ENCODE measurements around the gene SPARCL1. TPM values are rescaled to one million over a fixed set of nuclear protein-coding genes. Genes with fewer than 3 reads are reported as not detected.

Gene SPARCL1
- total RNA-seq, 1 experiment from 2014 or later: 0.85 TPM

GRCh38 chr4:87430038-87430437 is 99.1 kb downstream of the SPARCL1 start (continued):
- TF ChIP-seq USF2 (CRISPR knock-in tag; IDR thresholded peaks at IDR 0.05): no peak

GRCh38 chr4:87428979-87429378 is 100.2 kb downstream of the SPARCL1 start:
- ChIA-PET POLR2A (interaction anchor here (1.2 kb wide), 1 partner anchor 38 kb away, joined by 3 read pairs; the partner anchor contains the start of gene HSD17B11), CTCF (interaction anchor here (0.6 kb wide), 1 partner anchor 49 kb away, joined by 4 read pairs; no protein-coding TSS in a partner anchor)
- no peak overlapping the region for H3K4me3 Mint-ChIP-seq
- TF ChIP-seq E2F5 (CRISPR knock-in tag; IDR thresholded peaks at IDR 0.05) (no peak), NFYB (CRISPR knock-in tag; conservative IDR thresholded peaks at IDR 0.05; ENCODE audit: low read depth) (no peak), ESRRA (CRISPR knock-in tag; IDR thresholded peaks at IDR 0.05; ENCODE audit: borderline replicate concordance) (no peak), GABPB1 (CRISPR knock-in tag; IDR thresholded peaks at IDR 0.05) (no peak), CREB1 (CRISPR knock-in tag; IDR thresholded peaks at IDR 0.05) (no peak), JUN (CRISPR knock-in tag; IDR thresholded peaks at IDR 0.05) (no peak), TCF7 (CRISPR knock-in tag; IDR thresholded peaks at IDR 0.05; ENCODE audit: low read depth) (no peak), NR2C2 (CRISPR knock-in tag; IDR thresholded peaks at IDR 0.05) (no peak), ATF1 (CRISPR knock-in tag; IDR thresholded peaks at IDR 0.05) (no peak), FOXJ3 (CRISPR knock-in tag; IDR thresholded peaks at IDR 0.05; ENCODE audit: borderline replicate concordance) (no peak), ZNF219 (CRISPR knock-in tag; IDR thresholded peaks at IDR 0.05; ENCODE audit: borderline replicate concordance) (no peak), SMAD3 (CRISPR knock-in tag; IDR thresholded peaks at IDR 0.05; ENCODE audit: borderline replicate concordance) (no peak), USF2 (CRISPR knock-in tag; IDR thresholded peaks at IDR 0.05) (no peak)
- no peak for DNase-seq (ENCODE audit: low spot score)
- ATAC-seq: no peak
- no peaks in the 10 kb centered on the region for H3K27me3 Mint-ChIP-seq (ENCODE audit: low read depth)
- H3K4me1 Mint-ChIP-seq: peaks cover 31% of the 10 kb centered on the region
- H3K27ac Mint-ChIP-seq: no peak overlapping the region; the same call in 1 of the 2 replicates
- no peaks in the 10 kb centered on the region for H3K36me3 Mint-ChIP-seq
- no peaks in the 10 kb centered on the region for H3K9me3 Mint-ChIP-seq

GRCh38 chr4:87427518-87427868 is 101.7 kb downstream of the SPARCL1 start:
- CTCF ChIA-PET: no interaction called here
- Mint-ChIP-seq H3K36me3 (no peaks in the 10 kb centered on the region), H3K27me3 (ENCODE audit: low read depth) (no peaks in the 10 kb centered on the region), H3K4me3 (no peak overlapping the region), H3K27ac (no peak overlapping the region), H3K4me1 (peaks cover 37% of the 10 kb centered on the region), H3K9me3 (no peaks in the 10 kb centered on the region)
- DNase-seq (ENCODE audit: low spot score) (no peak), ATAC-seq (no peak)
- POLR2A ChIA-PET: no interaction called here
- no peak for TF ChIP-seq ZSCAN18 (CRISPR knock-in tag; IDR thresholded peaks at IDR 0.05)
- TF ChIP-seq NFYB (CRISPR knock-in tag; conservative IDR thresholded peaks at IDR 0.05; ENCODE audit: low read depth): no peak
- TF ChIP-seq ZNF532 (CRISPR knock-in tag; IDR thresholded peaks at IDR 0.05; ENCODE audit: borderline replicate concordance): no peak
- no peak for TF ChIP-seq E2F1 (CRISPR knock-in tag; IDR thresholded peaks at IDR 0.05)
- no peak for TF ChIP-seq OVOL2 (CRISPR knock-in tag; IDR thresholded peaks at IDR 0.05; ENCODE audit: borderline replicate concordance)
- no peak for TF ChIP-seq GABPB1 (CRISPR knock-in tag; IDR thresholded peaks at IDR 0.05)
- TF ChIP-seq ZNF425 (CRISPR knock-in tag; conservative IDR thresholded peaks at IDR 0.05): no peak
- no peak for TF ChIP-seq PRRX2 (CRISPR knock-in tag; IDR thresholded peaks at IDR 0.05)
- TF ChIP-seq GTF2I (CRISPR knock-in tag; conservative IDR thresholded peaks at IDR 0.05): no peak
- TF ChIP-seq RORB (CRISPR knock-in tag; IDR thresholded peaks at IDR 0.05): no peak
- TF ChIP-seq SP1 (CRISPR knock-in tag; conservative IDR thresholded peaks at IDR 0.05): no peak
- no peak for TF ChIP-seq FOXJ3 (CRISPR knock-in tag; IDR thresholded peaks at IDR 0.05; ENCODE audit: borderline replicate concordance)
